Measurements from ENCODE around the gene MINDY4.

Gene MINDY4

GRCh38 chr7:30817371-30817767, 46.2 kb downstream of the MINDY4 start:
- Histone ChIP-seq H3K4me3 (ENCODE audit: low read length) (no peak overlapping the region), H3K4me1 (ENCODE audit: control insufficient read depth, low read length) (no peaks in the 10 kb centered on the region), H3F3A (ENCODE audit: control insufficient read depth, insufficient read depth) (no peaks in the 10 kb centered on the region), H3K4me2 (ENCODE audit: low read length) (no peak overlapping the region), H3K9me3 (ENCODE audit: control insufficient read depth, insufficient read depth, low read length) (no peaks in the 10 kb centered on the region), H3K27me3 (ENCODE audit: control insufficient read depth, low read length) (no peaks in the 10 kb centered on the region), H3K36me3 (ENCODE audit: control insufficient read depth, low read length) (no peaks in the 10 kb centered on the region), H3K9me2 (replicated peaks; ENCODE audit: control insufficient read depth, low read length) (no peaks in the 10 kb centered on the region), H3K79me2 (ENCODE audit: control insufficient read depth, low read length) (no peaks in the 10 kb centered on the region), H3K27ac (ENCODE audit: low read depth, low read length) (no peak overlapping the region), H4K20me1 (ENCODE audit: control insufficient read depth, insufficient read depth, low read depth, low read length) (no peaks in the 10 kb centered on the region)
- no peak for TF ChIP-seq CTCF (IDR thresholded peaks at IDR 0.05; ENCODE audit: low read depth, low read length, poor library complexity, severe bottlenecking)

- no peaks in the 10 kb centered on the region for H3K9me3 ChIP-seq (ENCODE audit: control insufficient read depth, insufficient read depth, low read length)
- H3K27ac ChIP-seq (ENCODE audit: low read depth, low read length) = no peak overlapping the region
- no peaks in the 10 kb centered on the region for H3K79me2 ChIP-seq (ENCODE audit: control insufficient read depth, low read length)
- TF ChIP-seq CTCF (IDR thresholded peaks at IDR 0.05; ENCODE audit: low read depth, low read length, poor library complexity, severe bottlenecking) (no peak), EZH2phosphoT487 (IDR thresholded peaks at IDR 0.05; ENCODE audit: borderline replicate concordance, low read length) (no peak)
- no peaks in the 10 kb centered on the region for H4K20me1 ChIP-seq (ENCODE audit: control insufficient read depth, insufficient read depth, low read depth, low read length)
- H3K4me2 ChIP-seq (ENCODE audit: low read length) = no peak overlapping the region
- H3F3A ChIP-seq (ENCODE audit: control insufficient read depth, insufficient read depth) = no peaks in the 10 kb centered on the region
- no peaks in the 10 kb centered on the region for H3K4me1 ChIP-seq (ENCODE audit: control insufficient read depth, low read length)
- no peaks in the 10 kb centered on the region for H3K9me2 ChIP-seq (replicated peaks; ENCODE audit: control insufficient read depth, low read length)
- no peaks in the 10 kb centered on the region for H3K27me3 ChIP-seq (ENCODE audit: control insufficient read depth, low read length)
- no peak overlapping the region for H3K4me3 ChIP-seq (ENCODE audit: low read length)
- no peaks in the 10 kb centered on the region for H3K36me3 ChIP-seq (ENCODE audit: control insufficient read depth, low read length)
Observed at GRCh38 chr7:30824821-30825720, 53.9 kb downstream of the MINDY4 start.

GRCh38 chr7:30826181-30826580, 55.0 kb downstream of the MINDY4 start:
- Histone ChIP-seq H3K9me3 (ENCODE audit: control insufficient read depth, insufficient read depth, low read length) (no peaks in the 10 kb centered on the region), H3K79me2 (ENCODE audit: control insufficient read depth, low read length) (no peaks in the 10 kb centered on the region), H3K36me3 (ENCODE audit: control insufficient read depth, low read length) (no peaks in the 10 kb centered on the region), H3K4me3 (ENCODE audit: low read length) (no peak overlapping the region), H3F3A (ENCODE audit: control insufficient read depth, insufficient read depth) (no peaks in the 10 kb centered on the region), H3K27me3 (ENCODE audit: control insufficient read depth, low read length) (no peaks in the 10 kb centered on the region), H3K4me2 (ENCODE audit: low read length) (no peak overlapping the region), H4K20me1 (ENCODE audit: control insufficient read depth, insufficient read depth, low read depth, low read length) (no peaks in the 10 kb centered on the region), H3K9me2 (replicated peaks; ENCODE audit: control insufficient read depth, low read length) (no peaks in the 10 kb centered on the region), H3K27ac (ENCODE audit: low read depth, low read length) (no peak overlapping the region), H3K4me1 (ENCODE audit: control insufficient read depth, low read length) (no peaks in the 10 kb centered on the region)
- TF ChIP-seq CTCF (IDR thresholded peaks at IDR 0.05; ENCODE audit: low read depth, low read length, poor library complexity, severe bottlenecking) = no peak
- no peak for TF ChIP-seq EZH2phosphoT487 (IDR thresholded peaks at IDR 0.05; ENCODE audit: borderline replicate concordance, low read length)
